ENCODE measurements around the gene AKAP7.
A peak's percentile ranks its signal among the peaks of the same experiment; 100 is the strongest.

Gene AKAP7

DNA sequence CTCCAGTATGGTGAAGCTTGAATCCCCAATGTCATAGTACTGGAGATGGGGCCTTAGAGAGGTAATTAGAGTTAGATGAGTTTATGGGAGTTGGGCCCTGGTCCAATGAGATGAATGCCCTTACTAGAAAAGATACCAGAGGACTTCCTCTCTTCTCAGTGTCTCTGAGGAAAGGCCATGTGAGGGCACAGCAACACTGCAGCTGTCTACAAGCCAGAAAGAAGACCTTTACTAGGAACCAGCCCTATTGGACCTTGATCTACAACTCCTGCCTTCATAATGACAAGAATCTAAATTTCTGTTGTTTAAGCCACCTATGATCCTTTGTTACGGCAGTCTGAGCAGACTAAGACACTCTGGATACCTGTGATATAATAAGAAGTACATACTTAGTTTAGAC, 31.4 kb upstream of the AKAP7 start:
- in situ Hi-C loops (cut with MboI; ENCODE audit: low sequenced_read_pairs, unreplicated experiment), result no loop called here
- TF ChIP-seq, protein P1, sequence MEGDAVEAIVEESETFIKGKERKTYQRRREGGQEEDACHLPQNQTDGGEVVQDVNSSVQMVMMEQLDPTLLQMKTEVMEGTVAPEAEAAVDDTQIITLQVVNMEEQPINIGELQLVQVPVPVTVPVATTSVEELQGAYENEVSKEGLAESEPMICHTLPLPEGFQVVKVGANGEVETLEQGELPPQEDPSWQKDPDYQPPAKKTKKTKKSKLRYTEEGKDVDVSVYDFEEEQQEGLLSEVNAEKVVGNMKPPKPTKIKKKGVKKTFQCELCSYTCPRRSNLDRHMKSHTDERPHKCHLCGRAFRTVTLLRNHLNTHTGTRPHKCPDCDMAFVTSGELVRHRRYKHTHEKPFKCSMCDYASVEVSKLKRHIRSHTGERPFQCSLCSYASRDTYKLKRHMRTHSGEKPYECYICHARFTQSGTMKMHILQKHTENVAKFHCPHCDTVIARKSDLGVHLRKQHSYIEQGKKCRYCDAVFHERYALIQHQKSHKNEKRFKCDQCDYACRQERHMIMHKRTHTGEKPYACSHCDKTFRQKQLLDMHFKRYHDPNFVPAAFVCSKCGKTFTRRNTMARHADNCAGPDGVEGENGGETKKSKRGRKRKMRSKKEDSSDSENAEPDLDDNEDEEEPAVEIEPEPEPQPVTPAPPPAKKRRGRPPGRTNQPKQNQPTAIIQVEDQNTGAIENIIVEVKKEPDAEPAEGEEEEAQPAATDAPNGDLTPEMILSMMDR (IDR thresholded peaks at IDR 0.05; ENCODE audit: borderline replicate concordance, control extremely low read depth, extremely low read depth, insufficient read depth, missing control alignments), result no peak
- DNase-seq (ENCODE audit: low spot score), result no peak

DNA sequence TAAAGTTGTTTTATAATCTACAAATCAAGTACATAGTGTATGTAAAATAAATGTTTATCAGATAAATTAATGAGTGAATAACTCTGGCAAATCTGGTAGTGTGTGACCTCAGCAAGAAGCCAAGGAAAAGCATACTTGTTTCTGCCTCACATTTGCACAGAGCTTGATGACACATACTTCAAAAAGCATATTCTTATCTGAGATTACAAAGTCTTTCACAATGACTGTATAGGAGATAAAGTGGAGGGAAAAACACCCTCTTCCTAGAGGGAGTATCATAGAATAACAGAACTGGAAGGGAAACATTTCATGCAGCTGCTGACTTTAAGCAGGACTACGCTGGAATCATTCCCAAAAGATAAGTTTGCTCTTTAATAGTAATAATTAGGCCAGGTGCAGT, 28.1 kb upstream of the AKAP7 start:
- in situ Hi-C loops (cut with MboI; ENCODE audit: low sequenced_read_pairs, unreplicated experiment), result loop anchor here (5.0 kb wide), 1 partner anchor 220 kb away; no protein-coding TSS in a partner anchor
- TF ChIP-seq, protein P1 (IDR thresholded peaks at IDR 0.05; ENCODE audit: borderline replicate concordance, control extremely low read depth, extremely low read depth, insufficient read depth, missing control alignments), result no peak
- no peak for DNase-seq (ENCODE audit: low spot score)

- in situ Hi-C loops (cut with MboI; ENCODE audit: low sequenced_read_pairs, unreplicated experiment), result no loop called here
- DNase-seq (ENCODE audit: low spot score), result no peak
- TF ChIP-seq, protein P1 (IDR thresholded peaks at IDR 0.05; ENCODE audit: borderline replicate concordance, control extremely low read depth, extremely low read depth, insufficient read depth, missing control alignments), result no peak
These were observed 23.0 kb upstream of the AKAP7 start for GRCh38 chr6:131112249-131112648.

GRCh38 chr6:131115651-131116050, 19.6 kb upstream of the AKAP7 start:
- TF ChIP-seq, protein P1 (IDR thresholded peaks at IDR 0.05; ENCODE audit: borderline replicate concordance, control extremely low read depth, extremely low read depth, insufficient read depth, missing control alignments), result no peak
- DNase-seq (ENCODE audit: low spot score), result no peak
- in situ Hi-C loops (cut with MboI; ENCODE audit: low sequenced_read_pairs, unreplicated experiment), result no loop called here

GRCh38 chr6:131116321-131116720, 18.9 kb upstream of the AKAP7 start:
- TF ChIP-seq, protein P1 (IDR thresholded peaks at IDR 0.05; ENCODE audit: borderline replicate concordance, control extremely low read depth, extremely low read depth, insufficient read depth, missing control alignments), result no peak
- no peak for DNase-seq (ENCODE audit: low spot score)
- in situ Hi-C loops (cut with MboI; ENCODE audit: low sequenced_read_pairs, unreplicated experiment), result no loop called here

- in situ Hi-C loops (cut with MboI; ENCODE audit: low sequenced_read_pairs, unreplicated experiment), result no loop called here
- no peak for DNase-seq (ENCODE audit: low spot score)
- TF ChIP-seq, protein P1 (IDR thresholded peaks at IDR 0.05; ENCODE audit: borderline replicate concordance, control extremely low read depth, extremely low read depth, insufficient read depth, missing control alignments), result peak; percentile 14
These were observed 18.4 kb upstream of the AKAP7 start for GRCh38 chr6:131116755-131117360.
